IMR-90 (cell line): Measurements from ENCODE around the gene SH3RF1. TPM values are rescaled to one million over a fixed set of nuclear protein-coding genes. Genes with fewer than 3 reads are reported as not detected.

Experiments used
- ATAC-seq: fragments of 200-7000 bp; cut with Tn5 transposase; 2 replicates; pipeline ENCODE4 v1.9.1; 2020; ENCODE audit warnings: low read depth, mild to moderate bottlenecking, moderate library complexity
- BruUV-seq: library from RNA; stranded (reverse); fragments of 400-500 nt; replicated peaks from 2 replicates; lab custom pipeline; 2021; lab: Mats Ljungman, UMichigan
- CTCF ChIA-PET: fragments of 300-600 bp; formaldehyde crosslinking; extraction: SDS; loops from one replicate; lab custom pipeline; 2021; ENCODE audit warnings: antibody characterized with exemption; lab: Yijun Ruan, JAX
- POLR2A ChIA-PET: fragments of 300-600 bp; sonication (Branson Sonifier 250); formaldehyde crosslinking; loops from one replicate; lab custom pipeline; 2022; ENCODE audit warnings: antibody characterized with exemption; ENCODE audit not compliant: unreplicated experiment; lab: Charles Lee
- DNase-seq: peaks from one replicate; pipeline ENCODE4 v3.0.0; 2013
- H2AFZ ChIP-seq: replicated peaks from 2 replicates; pipeline ENCODE3; 2013; ENCODE audit warnings: low read length, mild to moderate bottlenecking; ENCODE audit not compliant: poor library complexity
- H2AK5ac ChIP-seq: 2 replicates; pipeline ENCODE4 v1.6.1; 2013; ENCODE audit warnings: low read depth, low read length, inconsistent platforms
- H2AK9ac ChIP-seq: replicated peaks from 2 replicates; pipeline ENCODE3; 2013; ENCODE audit warnings: mild to moderate bottlenecking, low read depth, low read length, moderate library complexity; ENCODE audit not compliant: poor library complexity
- H2BK120ac ChIP-seq: 2 replicates; pipeline ENCODE4 v1.6.1; 2013; ENCODE audit warnings: low read depth, low read length, inconsistent platforms
- H2BK15ac ChIP-seq: 3 replicates; pipeline ENCODE4 v1.6.1; 2013; ENCODE audit warnings: low read depth, low read length, inconsistent platforms
- H2BK20ac ChIP-seq: 2 replicates; pipeline ENCODE4 v1.6.1; 2013; ENCODE audit warnings: low read depth, mild to moderate bottlenecking, inconsistent platforms, low read length, moderate library complexity
- H2BK5ac ChIP-seq: 2 replicates; pipeline ENCODE4 v1.6.1; 2013; ENCODE audit warnings: mild to moderate bottlenecking, low read depth, low read length, inconsistent platforms; ENCODE audit not compliant: poor library complexity, severe bottlenecking
- H3K14ac ChIP-seq: replicated peaks from 2 replicates; pipeline ENCODE4 v1.6.1; 2013; ENCODE audit warnings: low read depth, low read length, inconsistent platforms
- H3K18ac ChIP-seq: 2 replicates; pipeline ENCODE4 v1.6.1; 2013; ENCODE audit warnings: low read depth, low read length, control low read depth
- H3K23ac ChIP-seq: 2 replicates; pipeline ENCODE4 v1.6.1; 2013; ENCODE audit warnings: low read depth, low read length, inconsistent platforms
- H3K27ac ChIP-seq: 2 replicates; pipeline ENCODE4 v1.5.1; 2013; ENCODE audit warnings: mild to moderate bottlenecking, control low read depth, low read length; ENCODE audit not compliant: insufficient read depth
- H3K27me3 ChIP-seq: 2 replicates; pipeline ENCODE4 v1.6.1; 2013; ENCODE audit warnings: low read length; ENCODE audit not compliant: control insufficient read depth, insufficient read depth
- H3K36me3 ChIP-seq: 2 replicates; pipeline ENCODE4 v1.6.1; 2013; ENCODE audit warnings: low read length, mixed read lengths; ENCODE audit not compliant: control insufficient read depth, insufficient read depth
- H3K4ac ChIP-seq: 2 replicates; pipeline ENCODE4 v1.6.1; 2013; ENCODE audit warnings: low read depth, low read length, inconsistent platforms
- H3K4me1 ChIP-seq: 2 replicates; pipeline ENCODE4 v1.6.1; 2013; ENCODE audit warnings: low read length, mixed read lengths; ENCODE audit not compliant: control insufficient read depth, insufficient read depth
- H3K4me2 ChIP-seq: 2 replicates; pipeline ENCODE4 v1.6.1; 2013; ENCODE audit warnings: low read depth, mild to moderate bottlenecking, control low read depth, low read length, moderate library complexity
- H3K4me3 ChIP-seq: 2 replicates; pipeline ENCODE4 v1.5.1; 2013; ENCODE audit warnings: low read depth, mild to moderate bottlenecking, control low read depth, low read length, moderate library complexity; ENCODE audit not compliant: insufficient read depth
- H3K56ac ChIP-seq: 2 replicates; pipeline ENCODE4 v1.6.1; 2013; ENCODE audit warnings: low read length, inconsistent platforms; ENCODE audit not compliant: insufficient read depth; ENCODE audit errors: extremely low read depth
- H3K79me1 ChIP-seq, 2 experiments: 2 replicates each; pipeline ENCODE4 v1.6.1; 2013; ENCODE audit warnings: low read length in 2 of 2, inconsistent platforms in 1 of 2, low read depth in 1 of 2
- H3K9ac ChIP-seq: 2 replicates; pipeline ENCODE4 v1.6.1; 2013; ENCODE audit warnings: low read depth, low read length, control low read depth
- H3K9me1 ChIP-seq: 2 replicates; pipeline ENCODE4 v1.6.1; 2013; ENCODE audit warnings: low read length, inconsistent platforms; ENCODE audit not compliant: insufficient read depth
- H3K9me3 ChIP-seq: 2 replicates; pipeline ENCODE4 v1.6.1; 2013; ENCODE audit warnings: low read length; ENCODE audit not compliant: control insufficient read depth, insufficient read depth
- H4K20me1 ChIP-seq: 2 replicates; pipeline ENCODE4 v1.6.1; 2013; ENCODE audit warnings: low read length, inconsistent platforms; ENCODE audit not compliant: insufficient read depth
- H4K5ac ChIP-seq: 2 replicates; pipeline ENCODE4 v1.6.1; 2013; ENCODE audit warnings: mild to moderate bottlenecking, low read depth, low read length, control low read depth
- H4K8ac ChIP-seq, 2 experiments: 2 replicates each; pipeline ENCODE4 v1.6.1; 2013; ENCODE audit warnings: low read depth in 2 of 2, low read length in 2 of 2, control low read depth in 1 of 2, inconsistent platforms in 1 of 2
- H4K91ac ChIP-seq: 2 replicates; pipeline ENCODE4 v1.6.1; 2013; ENCODE audit warnings: low read depth, low read length, inconsistent platforms; ENCODE audit not compliant: insufficient read depth
- BHLHE40 ChIP-seq: fragments of 150-350 bp; IDR thresholded peaks from 2 replicates; pipeline ENCODE4 v1.6.1; 2016; ENCODE audit warnings: mild to moderate bottlenecking, low read depth, low read length
- ELK1 ChIP-seq: fragments of 150-350 bp; IDR thresholded peaks from 2 replicates; pipeline ENCODE4 v1.6.1; 2016; ENCODE audit warnings: low read depth, mild to moderate bottlenecking, low read length, moderate library complexity, borderline replicate concordance
- FOS ChIP-seq: fragments of 150-350 bp; IDR thresholded peaks from 2 replicates; pipeline ENCODE4 v1.6.1; 2016; ENCODE audit warnings: low read depth, low read length
- MAFK ChIP-seq: IDR thresholded peaks from 2 replicates; pipeline ENCODE4 v1.6.1; 2012; ENCODE audit warnings: low read depth, low read length, improper control_type of control experiment
- MAZ ChIP-seq: IDR thresholded peaks from 2 replicates; pipeline ENCODE4 v1.6.1; 2012; ENCODE audit warnings: low read depth, mild to moderate bottlenecking, low read length, improper control_type of control experiment, moderate library complexity, borderline replicate concordance
- MXI1 ChIP-seq: IDR thresholded peaks from 2 replicates; pipeline ENCODE4 v1.6.1; 2012; ENCODE audit warnings: low read depth, mild to moderate bottlenecking, low read length, moderate library complexity, borderline replicate concordance
- POLR2A ChIP-seq: IDR thresholded peaks from 2 replicates; pipeline ENCODE4 v1.6.1; 2012; ENCODE audit warnings: mild to moderate bottlenecking, low read depth, low read length
- RAD21 ChIP-seq: IDR thresholded peaks from 2 replicates; pipeline ENCODE4 v1.6.1; 2012; ENCODE audit warnings: low read length, improper control_type of control experiment
- RFX5 ChIP-seq: IDR thresholded peaks from 2 replicates; pipeline ENCODE4 v1.8.0; 2012; ENCODE audit warnings: low read depth, mild to moderate bottlenecking, low read length, moderate library complexity
- USF2 ChIP-seq: fragments of 150-350 bp; IDR thresholded peaks from 2 replicates; pipeline ENCODE4 v1.6.1; 2017; ENCODE audit warnings: mild to moderate bottlenecking, antibody characterized with exemption, low read length, low read depth
- WGBS, 2 experiments: methylation state at CpG; one replicate each; pipeline versions ENCODE4 v1.1.5 to v1.1.7; 2013; ENCODE audit warnings: missing lambda C conversion rate in 2 of 2; ENCODE audit not compliant: insufficient read length in 1 of 2; ENCODE audit errors: extremely low coverage in 2 of 2; 5-methylcytosine and 5-hydroxymethylcytosine counted together
- dilution Hi-C: fragments of 300-500 bp; cut with HindIII; formaldehyde crosslinking; loops from one replicate; pipeline ENCODE4 v1.14.3; 2018; ENCODE audit warnings: low sequenced_read_pairs; ENCODE audit not compliant: unreplicated experiment
- in situ Hi-C: fragments of 300-500 bp; cut with MboI; formaldehyde crosslinking; loops from 3 replicates; pipeline ENCODE4 v1.14.3; 2019; ENCODE audit warnings: low sequenced_read_pairs, inconsistent platforms, mixed read lengths
- intact Hi-C: fragments of 100-400 bp; cut with micrococcal nuclease; formaldehyde crosslinking; loops from 2 replicates; pipeline ENCODE4 v1.10.0; 2022
- polyA plus RNA-seq, 3 experiments: library from polyadenylated mRNA; depleted of rRNA; stranded (reverse); fragments of >200 nt; gene quantifications; 2 replicates each; pipeline ENCODE4 v1.2.3, GENCODE V29; 2012; ENCODE audit warnings: low replicate concordance in 1 of 3
- total RNA-seq: library from RNA; depleted of rRNA; stranded (reverse); fragments of >200 nt; gene quantifications from 2 replicates; pipeline ENCODE4 v1.2.3, GENCODE V29; 2012
- TF ChIP-seq, protein P1 (sequence below): conservative IDR thresholded peaks from 2 replicates; pipeline ENCODE4 v1.5.1; 2012; ENCODE audit warnings: mild to moderate bottlenecking, low read depth, low read length, improper control_type of control experiment

Gene SH3RF1
- total and polyA plus RNA-seq, 2 of the 4 experiments (the other 2 are of a cell fraction) = 22.0 to 29.8 TPM

DNA sequence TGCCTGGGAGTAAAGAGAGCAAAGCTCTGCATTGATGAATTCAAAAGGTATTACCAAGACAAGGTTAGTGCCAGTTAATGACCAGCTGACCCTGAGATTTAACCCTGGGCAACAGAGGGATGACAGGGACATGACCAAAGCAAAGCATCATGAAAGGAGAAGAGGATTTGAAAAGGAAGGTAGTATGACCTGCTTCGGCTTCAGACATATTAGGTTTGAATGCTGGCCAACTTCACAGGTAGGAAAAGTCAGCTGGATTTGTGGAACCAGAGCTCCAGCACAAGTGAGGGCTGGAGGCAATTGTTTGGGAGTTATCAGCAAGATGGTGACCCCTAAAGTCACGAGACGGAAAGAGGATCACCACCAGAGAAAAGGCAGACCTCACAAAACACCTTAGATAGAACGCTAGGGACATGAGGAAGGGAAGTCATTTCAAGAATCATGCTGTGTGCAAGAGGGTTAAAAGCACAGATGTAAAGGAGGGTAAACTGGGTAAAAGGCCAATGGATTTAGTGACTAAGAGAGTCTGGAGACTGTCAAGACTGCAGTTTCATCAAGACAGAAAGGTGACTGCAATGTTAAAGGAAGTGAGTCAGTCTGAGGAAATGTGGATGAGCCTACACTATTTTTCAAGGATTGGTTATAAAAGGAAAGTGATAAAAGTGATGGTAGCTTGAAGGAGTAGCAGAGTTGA, 45.6 kb downstream of the SH3RF1 start (continued):
- TF ChIP-seq BHLHE40 (no peak), RFX5 (no peak), POLR2A (no peak)

- Histone ChIP-seq H3K23ac (peak overlapping the region; percentile 68; the same call in 1 of the 2 replicates), H2AK9ac (no peak overlapping the region), H3K4me2 (no peak overlapping the region), H3K56ac (no peak overlapping the region), H2BK120ac (peak overlapping the region; percentile 42; the same call in 1 of the 2 replicates), H3K18ac (peak overlapping the region; percentile 6), H3K9ac (no peak overlapping the region), H4K91ac (no peak overlapping the region), H2BK20ac (peak overlapping the region; percentile 28; the same call in 1 of the 2 replicates), H3K9me1 (peaks cover 28% of the 10 kb centered on the region), H3K9me3 (no peaks in the 10 kb centered on the region), H2BK5ac (peak overlapping the region; percentile 52), H2AFZ (no peak overlapping the region), H2BK15ac (peak overlapping the region; percentile 41; the same call in 1 of the 3 replicates), H3K36me3 (peaks cover 2% of the 10 kb centered on the region; the same call in 1 of the 2 replicates), H3K14ac (peak overlapping the region; percentile 71; the same call in 1 of the 2 replicates), H3K27ac (no peak overlapping the region), H3K27me3 (no peaks in the 10 kb centered on the region), H2AK5ac (peak overlapping the region; percentile 74), H4K8ac (peak overlapping the region in 1 of 2 experiments; percentile 46; a peak in 1 of 4 replicates), H3K4me1 (peaks cover 29% of the 10 kb centered on the region), H3K4ac (peak overlapping the region; percentile 64; the same call in 1 of the 2 replicates), H4K20me1 (peaks cover 22% of the 10 kb centered on the region; the same call in 1 of the 2 replicates), H3K79me1 (peaks cover 24 to 71% of the 10 kb centered on the region in 2 experiments), H4K5ac (peak overlapping the region; percentile 24; the same call in 1 of the 2 replicates), H3K4me3 (no peak overlapping the region)
- intact Hi-C loops = no loop called here
- BruUV-seq = no TSS peak
- dilution Hi-C loops = no loop called here
- ATAC-seq (no peak), DNase-seq (no peak)
- WGBS, 2 experiments = 94% methylated on average over 3 of the region's 6 CpGs; no CpG with 5 or more reads in 1 of the 2 experiments
- ChIA-PET CTCF (no interaction called here), POLR2A (no interaction called here)
- in situ Hi-C loops = no loop called here
- TF ChIP-seq, protein P1, sequence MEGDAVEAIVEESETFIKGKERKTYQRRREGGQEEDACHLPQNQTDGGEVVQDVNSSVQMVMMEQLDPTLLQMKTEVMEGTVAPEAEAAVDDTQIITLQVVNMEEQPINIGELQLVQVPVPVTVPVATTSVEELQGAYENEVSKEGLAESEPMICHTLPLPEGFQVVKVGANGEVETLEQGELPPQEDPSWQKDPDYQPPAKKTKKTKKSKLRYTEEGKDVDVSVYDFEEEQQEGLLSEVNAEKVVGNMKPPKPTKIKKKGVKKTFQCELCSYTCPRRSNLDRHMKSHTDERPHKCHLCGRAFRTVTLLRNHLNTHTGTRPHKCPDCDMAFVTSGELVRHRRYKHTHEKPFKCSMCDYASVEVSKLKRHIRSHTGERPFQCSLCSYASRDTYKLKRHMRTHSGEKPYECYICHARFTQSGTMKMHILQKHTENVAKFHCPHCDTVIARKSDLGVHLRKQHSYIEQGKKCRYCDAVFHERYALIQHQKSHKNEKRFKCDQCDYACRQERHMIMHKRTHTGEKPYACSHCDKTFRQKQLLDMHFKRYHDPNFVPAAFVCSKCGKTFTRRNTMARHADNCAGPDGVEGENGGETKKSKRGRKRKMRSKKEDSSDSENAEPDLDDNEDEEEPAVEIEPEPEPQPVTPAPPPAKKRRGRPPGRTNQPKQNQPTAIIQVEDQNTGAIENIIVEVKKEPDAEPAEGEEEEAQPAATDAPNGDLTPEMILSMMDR = no peak
- TF ChIP-seq BHLHE40 (no peak), POLR2A (no peak), ELK1 (no peak), RAD21 (no peak), RFX5 (no peak), MXI1 (no peak), MAZ (no peak), USF2 (no peak), FOS (no peak), MAFK (no peak)
Measured at GRCh38 chr4:169222761-169223160, 48.0 kb downstream of the SH3RF1 start.
